NCI-H2081 treated with DMSO at 0.1 percent for 48 hours (cell line): ENCODE results near the gene MBP.

ENCODE experiments used
- DNase-seq: peaks from one replicate; lab custom pipeline; 2025; lab: John Stamatoyannopoulos, UW

Gene MBP

DNA sequence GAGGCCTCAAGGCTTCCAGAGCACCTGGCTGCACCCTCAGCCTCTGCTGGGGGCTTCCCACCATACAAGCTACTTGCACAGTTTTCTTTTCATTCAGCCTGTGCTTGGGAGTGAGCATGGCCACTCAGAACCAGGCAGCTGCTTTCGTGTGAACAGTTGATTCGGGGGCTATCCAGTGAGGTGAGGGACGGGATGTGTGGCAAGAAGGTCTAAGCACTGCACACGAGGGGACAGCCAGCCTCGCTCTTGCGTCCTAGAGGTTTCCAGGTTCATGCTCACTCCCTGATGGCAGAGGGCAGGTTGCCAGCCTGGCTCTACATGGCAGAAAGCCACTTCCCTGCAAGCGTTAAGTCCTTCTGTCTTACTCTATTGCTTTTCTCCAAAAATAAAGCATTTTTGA is 146.2 kb downstream of the MBP start:
- no peak for DNase-seq

DNA sequence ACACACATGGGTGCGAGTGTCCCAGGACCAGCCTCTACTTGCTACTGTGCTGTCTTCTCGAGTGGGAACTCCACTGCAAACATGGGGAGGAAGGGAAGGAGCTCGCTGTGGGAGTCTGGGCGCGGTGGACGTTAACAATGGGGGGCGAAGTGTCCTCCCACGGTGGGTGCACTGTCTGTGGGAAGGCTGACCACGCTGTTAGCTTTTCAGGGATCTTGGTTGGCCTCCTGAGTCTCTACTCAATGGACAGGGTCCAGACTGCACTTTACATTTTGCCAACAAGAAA is 146.7 kb downstream of the MBP start:
- DNase-seq: no peak

- DNase-seq: no peak
These were observed 147.2 kb downstream of the MBP start for GRCh38 chr18:76985156-76985950.

- DNase-seq: no peak
These were observed 148.1 kb downstream of the MBP start for GRCh38 chr18:76984193-76985155.

- no peak for DNase-seq
These were observed 149.0 kb downstream of the MBP start for GRCh38 chr18:76983613-76984051.

DNA sequence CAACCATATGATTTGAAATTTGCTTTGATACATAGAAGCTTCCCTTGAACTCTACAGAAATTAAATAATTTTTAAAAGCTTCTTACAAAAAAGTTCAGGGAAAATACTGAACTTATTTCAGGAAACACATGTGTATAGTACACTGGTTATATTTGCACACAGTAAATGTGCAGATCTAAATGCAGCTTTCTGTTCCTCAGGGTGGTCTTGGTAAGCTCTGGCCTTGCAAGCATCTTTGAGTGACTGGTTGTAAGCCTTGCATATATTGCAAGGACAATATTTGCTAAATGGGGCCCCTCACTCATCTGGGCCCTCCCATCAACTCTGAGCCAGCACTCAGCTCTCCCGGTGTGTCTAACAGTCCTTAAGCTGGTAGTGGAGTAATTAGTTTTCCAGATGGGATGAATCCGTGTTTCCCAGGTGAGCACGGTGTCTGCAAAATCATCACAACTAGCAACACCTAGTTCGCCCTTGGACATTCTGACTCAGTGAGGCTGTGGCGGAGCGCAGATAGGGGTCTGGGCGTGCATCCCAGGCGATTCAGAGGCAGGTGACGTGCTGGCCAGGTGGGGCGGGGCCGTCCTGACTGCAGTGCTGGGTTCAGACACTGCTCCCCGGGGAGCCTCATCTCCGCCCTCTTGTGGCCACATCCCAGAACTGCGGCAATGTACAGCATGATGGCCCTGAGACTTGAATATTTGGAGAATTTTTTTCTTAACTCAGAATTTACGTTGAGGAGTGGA is 149.6 kb downstream of the MBP start:
- no peak for DNase-seq

DNA sequence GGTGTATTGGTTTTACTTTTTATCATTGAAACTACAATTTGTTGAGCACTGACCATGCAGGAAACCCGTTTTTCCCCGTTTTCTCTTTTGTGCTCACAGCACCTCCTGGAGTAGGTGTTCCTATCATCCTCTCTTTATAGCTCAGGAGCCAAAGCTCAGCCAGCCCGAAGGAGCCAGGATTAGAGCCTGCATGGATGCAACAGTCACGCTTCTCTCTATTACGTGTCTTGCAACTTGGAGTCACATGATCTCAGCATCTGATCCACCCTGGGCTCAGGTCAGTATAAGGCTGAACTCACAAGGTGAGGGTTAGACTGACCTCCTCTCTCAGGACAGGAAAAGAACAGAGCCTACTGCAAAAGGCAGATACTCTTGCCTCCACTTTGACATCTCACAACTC is 150.5 kb downstream of the MBP start:
- DNase-seq: no peak

- no peak for DNase-seq
These were observed 151.1 kb downstream of the MBP start for GRCh38 chr18:76981396-76981968.

DNA sequence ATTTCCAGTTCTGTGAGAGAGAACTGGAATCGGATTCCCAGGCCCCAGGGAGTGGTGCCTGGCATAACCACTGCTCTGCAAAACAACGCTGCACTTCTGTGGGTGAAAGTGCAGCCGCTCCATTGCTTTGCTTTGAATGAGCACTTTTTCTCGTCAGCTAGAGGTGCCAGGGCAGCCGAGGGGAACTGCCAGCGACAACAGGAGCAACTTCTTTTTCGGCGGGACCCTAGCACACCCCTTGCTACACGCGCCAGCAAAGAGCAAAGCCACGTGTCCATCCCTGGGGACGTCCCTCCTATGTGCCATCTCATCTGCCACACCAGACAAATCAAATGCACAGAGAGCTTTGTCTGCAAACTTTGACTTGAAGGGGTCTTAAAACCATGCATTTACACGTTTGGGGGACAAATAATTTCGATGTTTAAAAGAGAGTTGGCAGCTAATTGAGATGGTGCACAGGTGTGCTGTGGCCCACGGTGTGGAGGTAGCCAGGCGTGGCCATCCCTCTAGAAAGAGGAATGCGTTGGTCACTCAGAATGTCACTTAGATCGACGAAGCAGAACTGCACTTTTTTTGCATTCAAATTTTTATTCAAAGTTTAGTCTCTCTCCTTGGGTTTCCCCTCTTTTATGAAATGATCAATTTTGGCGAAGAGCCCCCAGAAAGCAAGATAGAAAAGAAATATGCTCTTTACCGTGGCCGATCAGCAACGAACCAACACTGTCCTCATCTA is 151.8 kb downstream of the MBP start:
- DNase-seq: no peak

DNA sequence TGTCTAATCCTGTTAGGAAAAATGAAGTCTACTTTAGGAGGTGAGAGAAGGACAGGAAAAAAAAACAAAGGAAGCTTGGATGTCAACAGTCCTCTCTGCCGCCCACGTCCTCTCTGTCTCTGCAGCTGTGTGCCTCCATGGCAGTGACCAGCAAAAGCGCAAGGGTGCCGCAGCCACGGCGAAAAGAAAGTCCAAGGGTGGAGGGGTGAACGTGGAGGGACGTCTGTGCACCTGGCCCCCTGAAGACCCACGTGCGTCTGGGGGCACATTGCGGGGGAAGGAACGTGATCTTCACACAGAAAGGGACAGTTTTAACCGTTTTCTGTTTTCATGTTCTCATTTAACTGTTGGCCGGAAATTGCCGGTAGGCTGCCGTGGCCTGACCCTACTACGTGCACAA is 152.7 kb downstream of the MBP start:
- DNase-seq: no peak

GRCh38 chr18:76979111-76979751 is 153.4 kb downstream of the MBP start:
- DNase-seq: no peak

GRCh38 chr18:76978616-76979015 is 154.0 kb downstream of the MBP start:
- no peak for DNase-seq

DNA sequence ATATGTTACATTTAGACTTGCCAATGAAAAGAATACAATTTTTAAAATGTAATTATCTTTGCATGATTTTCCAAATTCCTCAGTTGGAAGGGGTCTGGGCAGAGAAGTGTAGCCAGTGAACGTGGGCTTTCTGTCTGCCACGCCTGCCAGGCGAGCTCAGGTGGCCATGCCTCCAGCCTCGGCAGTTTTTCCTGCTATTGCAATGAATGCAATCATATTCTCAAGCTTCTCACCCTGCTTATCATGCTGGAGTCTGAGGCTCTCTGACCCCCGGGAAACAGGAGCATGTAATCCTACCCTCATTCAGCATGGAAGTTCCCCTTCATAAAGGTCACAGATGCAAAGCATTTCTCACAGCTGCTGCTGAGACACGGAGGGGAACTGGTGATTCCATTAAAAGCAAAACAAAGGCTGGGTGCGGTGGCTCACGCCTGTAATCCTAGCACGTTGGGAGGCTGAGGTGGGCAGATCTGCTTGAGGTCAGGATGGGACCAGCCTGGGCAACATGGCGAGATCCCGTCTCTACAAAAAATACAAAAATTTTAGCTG is 154.8 kb downstream of the MBP start:
- no peak for DNase-seq

DNA sequence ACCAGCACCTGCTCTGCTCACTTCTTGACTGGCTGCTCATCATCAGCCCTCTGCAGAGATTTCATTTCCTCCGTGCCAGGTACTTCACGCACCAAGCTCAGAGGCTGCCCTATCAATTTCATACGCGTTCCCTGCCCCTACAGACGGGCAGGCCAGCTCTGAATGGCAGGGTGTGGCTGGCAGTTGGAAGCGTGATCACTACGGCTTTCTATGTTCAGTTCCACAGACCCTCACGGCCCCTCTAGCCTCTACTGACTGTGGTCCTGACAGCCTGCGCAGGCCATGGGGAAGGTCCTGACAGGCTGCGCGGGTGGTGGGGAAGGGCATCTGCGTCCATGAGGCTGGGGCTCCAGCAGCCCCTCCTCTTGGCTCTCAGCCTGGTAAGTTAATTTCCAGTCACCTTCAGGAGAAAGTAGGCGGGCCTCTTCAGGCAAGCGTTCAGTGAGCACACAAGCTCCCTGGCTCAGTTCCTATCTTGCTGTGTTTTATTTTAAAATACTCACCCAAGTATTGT is 155.4 kb downstream of the MBP start:
- DNase-seq: no peak

DNA sequence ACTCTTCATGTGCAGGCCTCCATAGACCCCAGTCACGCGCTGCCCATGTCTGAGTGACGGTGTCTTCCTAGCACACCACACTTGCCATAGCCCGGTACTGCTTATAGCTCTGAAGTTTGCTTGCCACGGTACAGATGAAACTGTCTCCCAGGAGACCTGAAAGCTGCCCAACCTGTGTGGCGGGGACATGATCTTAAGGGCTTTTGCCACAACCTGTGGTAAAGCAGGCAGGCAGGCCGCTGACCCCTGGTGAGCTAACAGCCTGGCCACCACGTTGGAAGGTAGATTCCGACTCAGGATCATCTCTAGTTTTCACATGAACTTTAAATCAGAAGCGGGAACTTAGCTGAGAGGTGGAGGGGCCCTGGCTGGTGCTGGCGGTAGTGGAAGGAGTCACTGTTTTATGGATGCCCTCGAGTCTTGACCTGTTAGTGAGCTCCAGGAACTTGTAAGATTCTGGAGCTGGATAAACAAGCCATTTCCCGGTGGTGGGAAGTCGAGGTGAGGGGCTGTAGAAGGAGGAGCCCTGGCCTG is 156.9 kb downstream of the MBP start:
- no peak for DNase-seq

DNA sequence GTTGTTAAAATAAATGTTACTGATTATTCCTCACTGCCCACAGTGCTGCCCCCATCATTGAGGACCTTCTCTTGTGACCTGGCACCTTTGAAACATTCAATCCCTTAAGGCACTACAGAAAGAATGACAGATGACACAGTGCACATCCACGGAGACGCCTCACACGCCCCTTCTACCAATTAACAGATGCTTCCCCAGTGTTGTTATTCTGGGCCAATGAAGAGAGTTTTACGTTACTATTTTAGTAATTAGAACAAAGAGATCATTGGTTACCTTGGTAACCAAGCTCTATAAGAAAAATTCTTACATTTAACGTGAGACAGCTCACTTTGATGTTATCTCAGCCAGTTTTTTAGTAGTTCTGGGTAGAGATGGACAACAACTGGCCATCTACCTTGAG is 158.2 kb downstream of the MBP start:
- DNase-seq: no peak

GRCh38 chr18:76973520-76974266 is 158.9 kb downstream of the MBP start:
- no peak for DNase-seq

GRCh38 chr18:76972846-76973519 is 159.6 kb downstream of the MBP start:
- DNase-seq: no peak

DNA sequence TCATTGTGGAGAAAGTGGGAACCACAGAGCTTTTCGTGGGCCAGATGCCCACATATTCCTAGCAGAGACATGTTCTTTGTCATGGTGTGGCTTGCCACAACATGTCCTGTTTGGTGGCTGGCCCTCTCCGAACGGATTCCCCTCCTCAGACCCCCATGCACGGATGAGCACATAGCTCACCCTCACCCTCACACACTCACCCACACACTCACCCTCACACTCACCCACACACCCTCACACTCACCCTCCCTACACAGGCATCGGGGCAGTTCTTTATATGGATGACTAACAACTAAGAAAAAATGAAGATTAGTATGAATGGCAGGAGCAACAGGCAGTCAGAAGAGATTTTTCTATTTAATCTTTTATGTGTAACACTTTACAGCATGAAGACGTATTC is 160.3 kb downstream of the MBP start:
- DNase-seq: no peak
